CD4-positive, alpha-beta T cell (primary cell): ENCODE results near the gene FBL. TPM values are rescaled to one million over a fixed set of nuclear protein-coding genes. Genes with fewer than 3 reads are reported as not detected.

Experiments
- ATAC-seq: fragments of 200-7000 bp; cut with Tn5 transposase; one replicate; pipeline ENCODE4 v1.10.0; 2022; ENCODE audit warnings: mild to moderate bottlenecking; ENCODE audit not compliant: poor library complexity
- CTCF ChIA-PET: fragments of 350-600 bp; sonication (Branson Sonifier 250); formaldehyde crosslinking; loops from one replicate; lab custom pipeline; 2021; ENCODE audit warnings: antibody characterized with exemption, inconsistent platforms; lab: Charles Lee
- POLR2A ChIA-PET: fragments of 350-600 bp; sonication (Branson Sonifier 250); formaldehyde crosslinking; loops from one replicate; lab custom pipeline; 2021; ENCODE audit warnings: antibody characterized with exemption, inconsistent platforms; lab: Charles Lee
- DNase-seq, 14 experiments: peaks; one replicate each; pipeline ENCODE4 v3.0.0-alpha.2; 2013 to 2020; ENCODE audit warnings: mixed read lengths in 2 of 14
- H3K27ac ChIP-seq, 2 donors: one replicate each; pipeline versions ENCODE4 v1.5.1 to v1.7.0; 2013; ENCODE audit warnings: low read length in 2 of 2, low read depth in 1 of 2, mild to moderate bottlenecking in 1 of 2
- H3K27me3 ChIP-seq, 2 experiments: 1 replicate in 1 of 2; 2 replicates in 1 of 2; pipeline versions ENCODE4 v1.6.1 to v1.7.0; 2013; ENCODE audit warnings: low read length in 2 of 2, control low read depth in 1 of 2, mild to moderate bottlenecking in 1 of 2, moderate library complexity in 1 of 2; ENCODE audit not compliant: insufficient read depth in 2 of 2, control insufficient read depth in 1 of 2
- H3K36me3 ChIP-seq: one replicate; pipeline ENCODE4 v1.6.1; 2013; ENCODE audit warnings: low read length, control low read depth; ENCODE audit not compliant: insufficient read depth
- H3K4me1 ChIP-seq: one replicate; pipeline ENCODE4 v1.6.1; 2013; ENCODE audit warnings: low read length, control low read depth; ENCODE audit not compliant: insufficient read depth
- H3K4me3 ChIP-seq: one replicate; pipeline ENCODE4 v1.5.1; 2013; ENCODE audit warnings: mild to moderate bottlenecking, low read length, moderate library complexity
- H3K9me3 ChIP-seq, 2 experiments: 1 replicate in 1 of 2; 2 replicates in 1 of 2; pipeline versions ENCODE4 v1.6.1 to v1.7.0; 2013; ENCODE audit warnings: low read length in 2 of 2, mild to moderate bottlenecking in 2 of 2, control low read depth in 1 of 2, moderate library complexity in 1 of 2; ENCODE audit not compliant: control insufficient read depth in 1 of 2, insufficient read depth in 1 of 2
- H3K27ac Mint-ChIP-seq: one replicate; pipeline ENCODE4 v1.8.0; 2020; ENCODE audit warnings: mixed read lengths
- H3K27me3 Mint-ChIP-seq: one replicate; pipeline ENCODE4 v1.8.0; 2021; ENCODE audit warnings: mixed read lengths
- H3K36me3 Mint-ChIP-seq: one replicate; pipeline ENCODE4 v1.8.0; 2021; ENCODE audit warnings: low read depth, mixed read lengths
- H3K4me1 Mint-ChIP-seq: one replicate; pipeline ENCODE4 v1.8.0; 2021; ENCODE audit warnings: low read depth, mixed read lengths
- H3K4me3 Mint-ChIP-seq: one replicate; pipeline ENCODE4 v1.8.0; 2020; ENCODE audit warnings: mild to moderate bottlenecking, mixed read lengths
- H3K9me3 Mint-ChIP-seq: one replicate; pipeline ENCODE4 v1.8.0; 2020; ENCODE audit warnings: mixed read lengths
- CTCF ChIP-seq: fragments of 200-600 bp; IDR thresholded peaks from one replicate; pipeline ENCODE4 v1.8.0; 2022; ENCODE audit warnings: antibody characterized with exemption, mild to moderate bottlenecking
- intact Hi-C, 2 experiments: fragments of 100-400 bp; cut with DNase I in 1 of 2; cut with micrococcal nuclease in 1 of 2; formaldehyde crosslinking; loops; one replicate each; pipeline versions ENCODE4 v1.15.1 to v1.9.0; 2023 to 2025; cut with DNase I, micrococcal nuclease
- microRNA-seq: library from miRNA; unstranded; fragments of <30 nt; microRNA quantifications from one replicate; pipeline ENCODE4 v1.2.0, GENCODE V29; 2021; ENCODE audit warnings: borderline microRNAs expressed, borderline replicate concordance
- total RNA-seq, 174 experiments: library from RNA in 2 of 174; stranded (reverse) in 2 of 174; gene quantifications; one replicate each; pipeline ENCODE4 v1.2.3 and lab custom pipeline; 2021 to 2026

The FBL gene
- total RNA-seq, 2 experiments from 2014 or later = 267 to 287 TPM

GRCh38 chr19:39788244-39788643, 57.9 kb downstream of the FBL start:
- ChIA-PET POLR2A (no interaction called here), CTCF (no interaction called here)
- peaks cover 34% of the 10 kb centered on the region for H3K27me3 Mint-ChIP-seq
- ATAC-seq = no peak
- peaks cover 15 to 18% of the 10 kb centered on the region in 2 experiments for H3K9me3 ChIP-seq
- TF ChIP-seq CTCF = no peak
- no peaks in the 10 kb centered on the region for H3K36me3 Mint-ChIP-seq
- H3K27ac Mint-ChIP-seq = no peak overlapping the region
- no peak overlapping the region for H3K27ac ChIP-seq
- H3K9me3 Mint-ChIP-seq = peaks cover 5% of the 10 kb centered on the region
- H3K27me3 ChIP-seq = peaks cover 19 to 23% of the 10 kb centered on the region in 2 experiments
- no peak for DNase-seq
- no peaks in the 10 kb centered on the region for H3K36me3 ChIP-seq
- peaks cover 5% of the 10 kb centered on the region for H3K4me1 ChIP-seq
- H3K4me1 Mint-ChIP-seq = no peaks in the 10 kb centered on the region
- H3K4me3 Mint-ChIP-seq = no peak overlapping the region
- intact Hi-C loops = no loop called here
- H3K4me3 ChIP-seq = no peak overlapping the region

Small RNAs within 50 kb of the gene (microRNA-seq; reads per million reads assigned to microRNA genes)
- not detected for gene MIR6719

Other genes with a start within 250 kb of the FBL start
- not detected for gene LGALS13, start 243.9 kb downstream of the FBL start, total RNA-seq
- not detected for gene LGALS16, start 190.5 kb downstream of the FBL start, total RNA-seq
- not detected for gene LGALS14, start 141.9 kb downstream of the FBL start, total RNA-seq
- not detected for gene CLC, start 108.3 kb downstream of the FBL start, total RNA-seq
- gene LEUTX, start 67.5 kb downstream of the FBL start, total RNA-seq = not detected
- 10 to 100 TPM; 18.9 to 19.4 TPM for gene DYRK1B, start 12.2 kb downstream of the FBL start, total RNA-seq
- 10 to 100 TPM; 16.3 to 19.1 TPM for gene FCGBP, start 88.3 kb upstream of the FBL start, total RNA-seq
- gene PSMC4, start 124.8 kb upstream of the FBL start, total RNA-seq = 10 to 100 TPM; 61.3 to 67.4 TPM
- gene ZNF546, start 150.7 kb upstream of the FBL start, total RNA-seq = 1 to 10 TPM; 2.4 to 3.8 TPM
- gene ZNF780B, start 209.9 kb upstream of the FBL start, total RNA-seq = 10 to 100 TPM; 11.8 to 12.0 TPM
- gene ZNF780A, start 244.6 kb upstream of the FBL start, total RNA-seq = 10 to 100 TPM in 1 of 2 experiments, 1 to 10 TPM in 1; 9.7 to 10.6 TPM